Tibial nerve (tissue), 4 donors: ENCODE measurements around the gene STRBP. TPM values are rescaled to one million over a fixed set of nuclear protein-coding genes. Genes with fewer than 3 reads are reported as not detected.
"Not testable (repeated sequence)": the region's sequence is repeated elsewhere in the genome, so short reads cannot be mapped to it uniquely, and the experiment has no call there.

Source experiments
- DNase-seq, 2 donors: peaks; one replicate each; pipeline ENCODE4 v3.0.0-alpha.2; 2019; ENCODE audit warnings: low spot score in 2 of 2
- H3K27ac ChIP-seq, 4 donors: fragments of 200-600 bp; sonication (generic) in 3 of 4; one replicate each; pipeline ENCODE4 v1.5.1; 2017 to 2019; ENCODE audit warnings: mild to moderate bottlenecking in 1 of 4
- H3K27me3 ChIP-seq, 2 donors: fragments of 200-600 bp; sonication (generic) in 1 of 2; one replicate each; pipeline versions ENCODE4 v1.5.1 to v1.6.0; 2017 to 2019
- H3K36me3 ChIP-seq, 3 donors: fragments of 200-600 bp; sonication (generic); one replicate each; pipeline ENCODE4 v1.5.1; 2018 to 2019
- H3K4me1 ChIP-seq, 4 donors: fragments of 200-600 bp; sonication (generic) in 3 of 4; one replicate each; pipeline ENCODE4 v1.5.1; 2017 to 2019
- H3K4me3 ChIP-seq, 4 donors: fragments of 200-600 bp; sonication (generic) in 3 of 4; one replicate each; pipeline ENCODE4 v1.5.1; 2017 to 2019; ENCODE audit warnings: mild to moderate bottlenecking in 1 of 4, moderate library complexity in 1 of 4
- H3K9me3 ChIP-seq, 4 donors: fragments of 200-600 bp; sonication (generic) in 3 of 4; one replicate each; pipeline ENCODE4 v1.5.1; 2017 to 2019
- CTCF ChIP-seq, 5 experiments: fragments of 200-600 bp in 3 of 5; fragments of 450-650 bp in 2 of 5; sonication (generic) in 3 of 5; IDR thresholded peaks; one replicate each; pipeline ENCODE4 v1.5.1; 2016 to 2019; ENCODE audit warnings: antibody characterized with exemption in 5 of 5, mild to moderate bottlenecking in 3 of 5, moderate library complexity in 2 of 5
- EP300 ChIP-seq, 2 donors: sonication (generic); formaldehyde crosslinking; IDR thresholded peaks; one replicate each; pipeline ENCODE4 v1.6.1; 2017; ENCODE audit warnings: antibody characterized with exemption in 2 of 2, mild to moderate bottlenecking in 1 of 2
- POLR2A ChIP-seq, 2 donors: fragments of 450-650 bp; IDR thresholded peaks; one replicate each; pipeline ENCODE4 v1.6.1; 2017; ENCODE audit warnings: antibody characterized with exemption in 2 of 2, mild to moderate bottlenecking in 2 of 2, moderate library complexity in 2 of 2
- WGBS, 2 donors: methylation state at CpG; one replicate each; pipeline ENCODE4 v1.1.5; 2018; 5-methylcytosine and 5-hydroxymethylcytosine counted together
- total RNA-seq, 4 donors: library from RNA; depleted of rRNA; stranded (reverse); fragments of >200 nt; gene quantifications; one replicate each; pipeline ENCODE4 v1.1.0, GENCODE V29; 2016

The STRBP gene
- total RNA-seq, 4 donors from 2014 or later = 3.5 to 20.4 (median 4.9) TPM

- DNase-seq = no peak
- Histone ChIP-seq H3K27me3 (no peaks in the 10 kb centered on the region), H3K27ac (no peak overlapping the region), H3K36me3 (no peaks in the 10 kb centered on the region), H3K4me1 (peaks cover 0 to under 1% (median 0%) of the 10 kb centered on the region in 4 donors), H3K9me3 (no peaks in the 10 kb centered on the region), H3K4me3 (no peak overlapping the region)
- TF ChIP-seq EP300 (IDR thresholded peaks at IDR 0.05) = no peak
- TF ChIP-seq POLR2A (IDR thresholded peaks at IDR 0.05) = no peak
- TF ChIP-seq CTCF (IDR thresholded peaks at IDR 0.05) = no peak
- 100% methylated on average over 1 of the region's 1 CpG for WGBS, 2 donors
Observed at GRCh38 chr9:123251324-123251723, 17.1 kb downstream of the STRBP start.

GRCh38 chr9:123250504-123250903, 17.9 kb downstream of the STRBP start:
- Histone ChIP-seq H3K4me3 (no peak overlapping the region), H3K27me3 (no peaks in the 10 kb centered on the region), H3K36me3 (no peaks in the 10 kb centered on the region), H3K9me3 (no peaks in the 10 kb centered on the region), H3K4me1 (peaks cover 0 to 3% (median 0%) of the 10 kb centered on the region in 4 donors), H3K27ac (no peak overlapping the region)
- WGBS, 2 donors = 92% methylated on average over 1 of the region's 1 CpG
- no peak for TF ChIP-seq POLR2A (IDR thresholded peaks at IDR 0.05)
- TF ChIP-seq CTCF (IDR thresholded peaks at IDR 0.05) = no peak
- TF ChIP-seq EP300 (IDR thresholded peaks at IDR 0.05) = no peak
- DNase-seq = no peak

GRCh38 chr9:123249162-123249561, 19.2 kb downstream of the STRBP start:
- DNase-seq, H3K4me1 ChIP-seq, H3K27ac ChIP-seq, H3K4me3 ChIP-seq, H3K9me3 ChIP-seq, H3K27me3 ChIP-seq, H3K36me3 ChIP-seq: not testable (repeated sequence)
- WGBS, 2 donors = 78 to 98% methylated on average over 4 of the region's 4 CpGs

- Histone ChIP-seq H3K4me1 (peaks cover 0 to 3% (median 0%) of the 10 kb centered on the region in 4 donors), H3K27ac (no peak overlapping the region), H3K36me3 (no peaks in the 10 kb centered on the region), H3K9me3 (no peaks in the 10 kb centered on the region), H3K27me3 (no peaks in the 10 kb centered on the region), H3K4me3 (no peak overlapping the region)
- DNase-seq = no peak
- TF ChIP-seq CTCF (IDR thresholded peaks at IDR 0.05) = no peak
- no peak for TF ChIP-seq EP300 (IDR thresholded peaks at IDR 0.05)
- TF ChIP-seq POLR2A (IDR thresholded peaks at IDR 0.05) = no peak
- WGBS, 2 donors = 85 to 88% methylated on average over 2 of the region's 2 CpGs
Observed at GRCh38 chr9:123248630-123249029, 19.8 kb downstream of the STRBP start.

DNA sequence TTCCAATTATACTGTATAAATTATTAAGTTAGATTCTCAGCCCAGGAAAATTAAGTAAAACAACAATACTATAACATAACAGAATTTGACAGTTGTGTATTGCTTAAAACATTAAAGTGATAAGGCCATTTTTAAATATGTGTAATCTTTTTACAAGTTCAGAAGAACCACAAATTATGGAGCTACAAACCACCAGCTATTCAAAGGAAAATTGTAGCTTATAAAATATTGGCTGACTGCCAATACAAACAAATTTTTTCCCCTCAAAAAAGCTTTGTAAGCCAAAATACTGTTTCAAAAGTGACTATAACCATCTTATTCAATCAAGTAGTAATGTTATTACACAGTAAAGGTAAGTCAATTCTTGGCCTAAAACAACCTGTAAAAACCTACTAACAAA, 21.9 kb downstream of the STRBP start:
- TF ChIP-seq CTCF (IDR thresholded peaks at IDR 0.05) (no peak), POLR2A (IDR thresholded peaks at IDR 0.05) (no peak), EP300 (IDR thresholded peaks at IDR 0.05) (no peak)
- peaks cover 0 to 3% (median 0%) of the 10 kb centered on the region in 4 donors for H3K4me1 ChIP-seq
- H3K36me3 ChIP-seq = no peaks in the 10 kb centered on the region
- no peaks in the 10 kb centered on the region for H3K9me3 ChIP-seq
- no peak overlapping the region for H3K4me3 ChIP-seq
- no peaks in the 10 kb centered on the region for H3K27me3 ChIP-seq
- DNase-seq = no peak
- no peak overlapping the region for H3K27ac ChIP-seq

GRCh38 chr9:123239726-123240125, 28.7 kb downstream of the STRBP start:
- Histone ChIP-seq H3K36me3 (no peaks in the 10 kb centered on the region), H3K9me3 (no peaks in the 10 kb centered on the region), H3K4me3 (no peak overlapping the region), H3K27ac (no peak overlapping the region), H3K27me3 (no peaks in the 10 kb centered on the region), H3K4me1 (no peaks in the 10 kb centered on the region)
- TF ChIP-seq EP300 (IDR thresholded peaks at IDR 0.05) = no peak
- no peak for TF ChIP-seq POLR2A (IDR thresholded peaks at IDR 0.05)
- no peak for TF ChIP-seq CTCF (IDR thresholded peaks at IDR 0.05)
- no peak for DNase-seq
- 92 to 100% methylated on average over 1 of the region's 1 CpG for WGBS, 2 donors
